ENCODE measurements around the gene NOP9.

- TF ChIP-seq EZH2 (IDR thresholded peaks at IDR 0.05; ENCODE audit: insufficient read depth, low read length) (no peak), CTCF (IDR thresholded peaks at IDR 0.05; ENCODE audit: insufficient read depth, low read depth, low read length) (no peak)
These were observed 15.7 kb upstream of the NOP9 start for GRCh38 chr14:24283796-24284460.

All from astrocyte (in vitro differentiated cells and primary cell).